NT2/D1 (cell line): ENCODE data around the gene SPOP.

ENCODE experiments used
- SUZ12 ChIP-seq: IDR thresholded peaks from 2 replicates; pipeline ENCODE4 v1.6.1; 2011; ENCODE audit not compliant: insufficient read length, insufficient read depth; ENCODE audit errors: extremely low read depth
- YY1 ChIP-seq: IDR thresholded peaks from 2 replicates; pipeline ENCODE4 v1.6.1; 2011; ENCODE audit not compliant: insufficient read length, insufficient read depth
- ZNF274 ChIP-seq: IDR thresholded peaks from 2 replicates; pipeline ENCODE4 v1.6.1; 2011; ENCODE audit warnings: mild to moderate bottlenecking, low read depth, low read length

DNA sequence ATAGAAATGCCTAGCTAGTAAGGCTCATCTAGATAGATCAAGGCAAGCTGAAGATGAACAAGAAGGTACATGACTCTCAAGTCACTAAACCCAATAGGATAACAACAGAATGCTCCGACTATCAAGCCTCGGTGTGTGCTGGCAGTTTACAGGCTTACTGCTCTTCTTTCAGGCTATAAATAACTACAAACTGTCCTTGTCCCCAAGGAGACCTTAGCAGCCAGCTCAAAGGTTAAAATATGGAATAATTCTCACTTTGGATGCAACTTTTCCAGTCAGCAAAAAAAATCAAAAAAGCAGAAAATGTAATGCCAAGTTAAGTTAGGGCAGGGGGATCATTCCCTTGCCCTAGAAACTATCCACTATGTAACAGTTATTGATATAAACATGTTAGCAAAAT lies 44.6 kb downstream of the SPOP start:
- TF ChIP-seq YY1 (no peak), ZNF274 (no peak), SUZ12 (no peak)
